ENCODE measurements around the gene CTNNBIP1.

GRCh38 chr1:9871021-9871420 is 39.0 kb downstream of the CTNNBIP1 start:
- TF ChIP-seq, protein P1, sequence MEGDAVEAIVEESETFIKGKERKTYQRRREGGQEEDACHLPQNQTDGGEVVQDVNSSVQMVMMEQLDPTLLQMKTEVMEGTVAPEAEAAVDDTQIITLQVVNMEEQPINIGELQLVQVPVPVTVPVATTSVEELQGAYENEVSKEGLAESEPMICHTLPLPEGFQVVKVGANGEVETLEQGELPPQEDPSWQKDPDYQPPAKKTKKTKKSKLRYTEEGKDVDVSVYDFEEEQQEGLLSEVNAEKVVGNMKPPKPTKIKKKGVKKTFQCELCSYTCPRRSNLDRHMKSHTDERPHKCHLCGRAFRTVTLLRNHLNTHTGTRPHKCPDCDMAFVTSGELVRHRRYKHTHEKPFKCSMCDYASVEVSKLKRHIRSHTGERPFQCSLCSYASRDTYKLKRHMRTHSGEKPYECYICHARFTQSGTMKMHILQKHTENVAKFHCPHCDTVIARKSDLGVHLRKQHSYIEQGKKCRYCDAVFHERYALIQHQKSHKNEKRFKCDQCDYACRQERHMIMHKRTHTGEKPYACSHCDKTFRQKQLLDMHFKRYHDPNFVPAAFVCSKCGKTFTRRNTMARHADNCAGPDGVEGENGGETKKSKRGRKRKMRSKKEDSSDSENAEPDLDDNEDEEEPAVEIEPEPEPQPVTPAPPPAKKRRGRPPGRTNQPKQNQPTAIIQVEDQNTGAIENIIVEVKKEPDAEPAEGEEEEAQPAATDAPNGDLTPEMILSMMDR (IDR thresholded peaks at IDR 0.05): no peak
- TF ChIP-seq POLR2A (IDR thresholded peaks at IDR 0.05) (no peak), POLR2AphosphoS5 (IDR thresholded peaks at IDR 0.05; ENCODE audit: insufficient read depth in 1 of 2, low read depth in 1 of 2) (no peak)
